ENCODE measurements around the gene TMEM9. TPM values are rescaled to one million over a fixed set of nuclear protein-coding genes. Genes with fewer than 3 reads are reported as not detected.

TMEM9 gene
- total and polyA plus RNA-seq, 9 of the 15 experiments (the other 6 are each of a cell fraction or from before 2014, with no cell fraction given) = 30.4 to 107 (median 67.6) TPM

DNA sequence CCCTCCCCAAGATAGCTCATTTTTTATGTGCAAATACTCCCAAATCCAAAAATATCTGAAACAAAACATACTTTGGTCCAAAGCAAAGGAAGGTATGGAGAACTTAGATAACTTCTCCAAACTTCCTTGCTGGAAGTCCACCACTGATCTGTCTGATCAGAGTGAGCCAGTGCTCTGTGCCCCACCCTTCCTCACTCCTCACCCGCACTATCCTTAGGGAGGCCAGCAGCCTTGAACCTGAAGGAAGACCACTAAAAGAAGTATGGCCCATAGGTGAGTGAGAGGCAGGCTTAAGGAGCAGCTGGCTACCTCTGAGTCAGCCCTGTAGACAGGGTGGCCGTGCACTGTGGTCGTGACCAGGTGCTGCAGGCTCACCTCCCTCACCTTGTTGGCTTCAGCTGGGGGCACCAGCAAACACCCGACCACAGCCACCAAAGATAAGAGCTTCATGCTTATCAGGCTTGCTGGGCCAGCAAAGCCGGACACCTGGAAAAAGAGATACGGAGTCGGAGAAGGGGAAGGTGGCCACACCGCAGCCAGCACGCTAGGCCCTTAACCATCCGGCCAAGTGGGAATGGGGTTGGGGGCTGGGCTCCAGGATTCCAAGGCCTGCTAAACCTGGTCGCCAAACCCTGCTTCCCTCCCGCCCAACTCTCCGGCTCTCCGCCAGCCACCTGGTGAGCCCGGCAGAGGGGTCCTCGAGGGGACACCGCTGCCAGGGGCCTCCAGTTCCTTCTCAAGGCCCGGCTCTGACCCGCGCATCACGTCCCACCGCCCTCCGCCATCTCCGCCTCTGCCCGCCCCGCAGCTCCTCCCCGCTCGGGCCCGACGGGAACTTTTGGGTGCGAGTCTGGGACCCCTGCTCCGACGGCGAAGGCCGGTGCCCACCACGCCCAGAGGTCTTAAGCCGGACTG, 543 bp downstream of the TMEM9 start (continued):
- TF ChIP-seq, protein P1, sequence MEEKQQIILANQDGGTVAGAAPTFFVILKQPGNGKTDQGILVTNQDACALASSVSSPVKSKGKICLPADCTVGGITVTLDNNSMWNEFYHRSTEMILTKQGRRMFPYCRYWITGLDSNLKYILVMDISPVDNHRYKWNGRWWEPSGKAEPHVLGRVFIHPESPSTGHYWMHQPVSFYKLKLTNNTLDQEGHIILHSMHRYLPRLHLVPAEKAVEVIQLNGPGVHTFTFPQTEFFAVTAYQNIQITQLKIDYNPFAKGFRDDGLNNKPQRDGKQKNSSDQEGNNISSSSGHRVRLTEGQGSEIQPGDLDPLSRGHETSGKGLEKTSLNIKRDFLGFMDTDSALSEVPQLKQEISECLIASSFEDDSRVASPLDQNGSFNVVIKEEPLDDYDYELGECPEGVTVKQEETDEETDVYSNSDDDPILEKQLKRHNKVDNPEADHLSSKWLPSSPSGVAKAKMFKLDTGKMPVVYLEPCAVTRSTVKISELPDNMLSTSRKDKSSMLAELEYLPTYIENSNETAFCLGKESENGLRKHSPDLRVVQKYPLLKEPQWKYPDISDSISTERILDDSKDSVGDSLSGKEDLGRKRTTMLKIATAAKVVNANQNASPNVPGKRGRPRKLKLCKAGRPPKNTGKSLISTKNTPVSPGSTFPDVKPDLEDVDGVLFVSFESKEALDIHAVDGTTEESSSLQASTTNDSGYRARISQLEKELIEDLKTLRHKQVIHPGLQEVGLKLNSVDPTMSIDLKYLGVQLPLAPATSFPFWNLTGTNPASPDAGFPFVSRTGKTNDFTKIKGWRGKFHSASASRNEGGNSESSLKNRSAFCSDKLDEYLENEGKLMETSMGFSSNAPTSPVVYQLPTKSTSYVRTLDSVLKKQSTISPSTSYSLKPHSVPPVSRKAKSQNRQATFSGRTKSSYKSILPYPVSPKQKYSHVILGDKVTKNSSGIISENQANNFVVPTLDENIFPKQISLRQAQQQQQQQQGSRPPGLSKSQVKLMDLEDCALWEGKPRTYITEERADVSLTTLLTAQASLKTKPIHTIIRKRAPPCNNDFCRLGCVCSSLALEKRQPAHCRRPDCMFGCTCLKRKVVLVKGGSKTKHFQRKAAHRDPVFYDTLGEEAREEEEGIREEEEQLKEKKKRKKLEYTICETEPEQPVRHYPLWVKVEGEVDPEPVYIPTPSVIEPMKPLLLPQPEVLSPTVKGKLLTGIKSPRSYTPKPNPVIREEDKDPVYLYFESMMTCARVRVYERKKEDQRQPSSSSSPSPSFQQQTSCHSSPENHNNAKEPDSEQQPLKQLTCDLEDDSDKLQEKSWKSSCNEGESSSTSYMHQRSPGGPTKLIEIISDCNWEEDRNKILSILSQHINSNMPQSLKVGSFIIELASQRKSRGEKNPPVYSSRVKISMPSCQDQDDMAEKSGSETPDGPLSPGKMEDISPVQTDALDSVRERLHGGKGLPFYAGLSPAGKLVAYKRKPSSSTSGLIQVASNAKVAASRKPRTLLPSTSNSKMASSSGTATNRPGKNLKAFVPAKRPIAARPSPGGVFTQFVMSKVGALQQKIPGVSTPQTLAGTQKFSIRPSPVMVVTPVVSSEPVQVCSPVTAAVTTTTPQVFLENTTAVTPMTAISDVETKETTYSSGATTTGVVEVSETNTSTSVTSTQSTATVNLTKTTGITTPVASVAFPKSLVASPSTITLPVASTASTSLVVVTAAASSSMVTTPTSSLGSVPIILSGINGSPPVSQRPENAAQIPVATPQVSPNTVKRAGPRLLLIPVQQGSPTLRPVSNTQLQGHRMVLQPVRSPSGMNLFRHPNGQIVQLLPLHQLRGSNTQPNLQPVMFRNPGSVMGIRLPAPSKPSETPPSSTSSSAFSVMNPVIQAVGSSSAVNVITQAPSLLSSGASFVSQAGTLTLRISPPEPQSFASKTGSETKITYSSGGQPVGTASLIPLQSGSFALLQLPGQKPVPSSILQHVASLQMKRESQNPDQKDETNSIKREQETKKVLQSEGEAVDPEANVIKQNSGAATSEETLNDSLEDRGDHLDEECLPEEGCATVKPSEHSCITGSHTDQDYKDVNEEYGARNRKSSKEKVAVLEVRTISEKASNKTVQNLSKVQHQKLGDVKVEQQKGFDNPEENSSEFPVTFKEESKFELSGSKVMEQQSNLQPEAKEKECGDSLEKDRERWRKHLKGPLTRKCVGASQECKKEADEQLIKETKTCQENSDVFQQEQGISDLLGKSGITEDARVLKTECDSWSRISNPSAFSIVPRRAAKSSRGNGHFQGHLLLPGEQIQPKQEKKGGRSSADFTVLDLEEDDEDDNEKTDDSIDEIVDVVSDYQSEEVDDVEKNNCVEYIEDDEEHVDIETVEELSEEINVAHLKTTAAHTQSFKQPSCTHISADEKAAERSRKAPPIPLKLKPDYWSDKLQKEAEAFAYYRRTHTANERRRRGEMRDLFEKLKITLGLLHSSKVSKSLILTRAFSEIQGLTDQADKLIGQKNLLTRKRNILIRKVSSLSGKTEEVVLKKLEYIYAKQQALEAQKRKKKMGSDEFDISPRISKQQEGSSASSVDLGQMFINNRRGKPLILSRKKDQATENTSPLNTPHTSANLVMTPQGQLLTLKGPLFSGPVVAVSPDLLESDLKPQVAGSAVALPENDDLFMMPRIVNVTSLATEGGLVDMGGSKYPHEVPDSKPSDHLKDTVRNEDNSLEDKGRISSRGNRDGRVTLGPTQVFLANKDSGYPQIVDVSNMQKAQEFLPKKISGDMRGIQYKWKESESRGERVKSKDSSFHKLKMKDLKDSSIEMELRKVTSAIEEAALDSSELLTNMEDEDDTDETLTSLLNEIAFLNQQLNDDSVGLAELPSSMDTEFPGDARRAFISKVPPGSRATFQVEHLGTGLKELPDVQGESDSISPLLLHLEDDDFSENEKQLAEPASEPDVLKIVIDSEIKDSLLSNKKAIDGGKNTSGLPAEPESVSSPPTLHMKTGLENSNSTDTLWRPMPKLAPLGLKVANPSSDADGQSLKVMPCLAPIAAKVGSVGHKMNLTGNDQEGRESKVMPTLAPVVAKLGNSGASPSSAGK (IDR thresholded peaks at IDR 0.05) = no peak
- TF ChIP-seq ZFP36 (IDR thresholded peaks at IDR 0.05; ENCODE audit: low read depth, low read length, partially characterized antibody) (no peak), THRAP3 (IDR thresholded peaks at IDR 0.05; ENCODE audit: borderline replicate concordance) (no peak), MTA1 (IDR thresholded peaks at IDR 0.05; ENCODE audit: borderline replicate concordance) (peak; percentile 77; the same call in 1 of the 2 replicates), ILF3 (IDR thresholded peaks at IDR 0.05; ENCODE audit: borderline replicate concordance) (no peak), SP1 (CRISPR knock-in tag; IDR thresholded peaks at IDR 0.05) (no peak; the same call in 1 of the 2 replicates), MYNN (IDR thresholded peaks at IDR 0.05) (peak; percentile 66), MYNN (CRISPR knock-in tag; IDR thresholded peaks at IDR 0.05) (no peak), TAF7 (tag; IDR thresholded peaks at IDR 0.05) (0 out of 2 replicates have a peak, but pooled peaks have one; percentile 25), POLR3G (IDR thresholded peaks at IDR 0.05; ENCODE audit: extremely low read depth, insufficient read length, insufficient replicate concordance) (no peak), ZNF518B (CRISPR knock-in tag; IDR thresholded peaks at IDR 0.05) (no peak)

Data from K562 (cell line).